CD4-positive, alpha-beta T cell treated with Interleukin-4 for 4 hours (primary cell): ENCODE measurements around the gene ROBO3.

Experiments used
- DNase-seq: peaks from one replicate; pipeline ENCODE4 v3.0.0-alpha.2; 2020

ROBO3 gene

DNA sequence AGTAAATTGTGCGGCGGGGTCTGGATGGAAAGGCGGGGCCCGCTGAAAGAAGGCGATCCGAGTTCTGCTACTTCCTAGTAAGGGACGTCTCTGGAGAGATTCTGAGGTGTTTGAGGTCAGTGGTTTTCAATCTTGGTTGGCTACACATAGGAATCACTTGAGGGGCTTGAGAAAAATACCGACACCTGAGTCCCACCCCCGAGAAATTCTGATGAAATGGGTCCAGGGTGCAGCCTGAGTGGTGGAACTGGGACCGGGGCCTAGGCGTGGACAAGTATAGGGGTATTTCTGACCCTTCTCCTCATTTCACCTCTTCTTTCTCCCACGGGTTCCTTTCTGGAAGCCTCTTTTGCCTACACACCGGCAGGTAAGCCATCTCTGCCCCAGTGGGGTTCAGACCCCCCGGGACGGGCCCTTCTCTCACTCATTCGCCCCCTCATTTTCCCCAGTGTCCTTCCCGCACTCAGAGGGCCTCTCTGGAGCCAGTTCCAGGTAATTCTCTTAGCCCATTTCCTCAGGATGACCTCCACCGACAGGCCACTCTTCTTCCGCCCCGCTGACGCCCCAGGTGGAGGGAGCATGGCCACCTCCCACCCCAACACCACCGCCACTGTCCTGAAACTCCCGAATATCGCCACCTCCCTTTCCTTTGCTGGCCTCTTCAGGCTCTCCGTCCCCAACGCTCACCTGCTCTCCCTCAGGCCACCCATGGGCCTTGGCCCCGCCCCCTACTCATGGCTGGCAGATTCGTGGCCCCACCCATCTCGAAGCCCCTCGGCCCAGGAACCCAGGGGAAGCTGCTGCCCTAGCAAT, 11.8 kb downstream of the ROBO3 start:
- DNase-seq = no peak

DNA sequence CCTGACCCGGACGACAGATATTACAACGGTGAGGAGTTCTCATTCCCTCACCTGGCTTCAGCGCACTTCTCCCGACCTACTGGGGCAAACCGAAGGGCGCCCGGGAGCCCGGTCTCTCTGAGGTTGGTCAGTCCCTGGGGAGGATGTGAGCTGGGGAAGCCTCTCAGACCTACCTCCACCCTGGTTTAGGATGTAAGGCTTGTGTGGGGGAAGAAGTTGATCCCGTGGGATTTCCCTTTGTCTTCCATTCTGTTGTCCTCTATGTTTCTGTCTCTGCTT, 12.3 kb downstream of the ROBO3 start:
- DNase-seq = no peak

DNA sequence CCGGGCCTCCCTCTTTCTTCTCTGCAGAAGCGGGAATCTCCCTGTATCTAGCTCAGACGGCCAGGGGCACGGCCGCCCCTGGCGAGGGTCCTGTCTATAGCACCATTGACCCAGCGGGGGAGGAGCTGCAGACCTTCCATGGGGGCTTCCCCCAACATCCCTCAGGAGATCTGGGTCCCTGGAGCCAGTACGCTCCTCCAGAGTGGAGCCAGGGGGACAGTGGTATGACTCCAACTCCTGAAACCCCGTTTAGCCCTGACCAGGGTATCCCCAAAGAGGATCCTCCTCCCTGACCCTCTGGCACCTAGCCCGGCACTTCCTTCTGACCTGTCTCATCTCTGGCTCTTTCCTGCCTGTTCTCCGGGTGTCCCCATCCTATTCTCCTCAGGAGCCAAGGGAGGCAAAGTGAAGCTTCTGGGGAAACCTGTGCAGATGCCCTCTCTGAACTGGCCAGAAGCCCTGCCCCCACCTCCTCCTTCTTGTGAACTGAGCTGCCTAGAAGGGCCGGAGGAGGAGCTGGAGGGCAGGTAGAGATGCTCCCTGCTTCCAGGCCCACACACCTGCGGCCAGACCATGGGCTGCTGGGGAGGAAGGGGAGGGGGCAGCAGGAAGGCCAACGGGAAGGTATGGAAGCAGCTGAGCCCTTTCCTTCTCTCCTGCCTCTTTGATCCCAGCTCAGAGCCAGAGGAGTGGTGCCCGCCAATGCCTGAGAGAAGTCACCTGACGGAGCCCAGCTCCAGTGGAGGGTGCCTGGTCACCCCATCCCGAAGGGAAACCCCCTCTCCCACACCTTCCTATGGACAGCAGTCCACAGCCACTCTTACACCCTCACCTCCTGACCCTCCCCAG, 12.9 kb downstream of the ROBO3 start:
- DNase-seq = no peak

DNA sequence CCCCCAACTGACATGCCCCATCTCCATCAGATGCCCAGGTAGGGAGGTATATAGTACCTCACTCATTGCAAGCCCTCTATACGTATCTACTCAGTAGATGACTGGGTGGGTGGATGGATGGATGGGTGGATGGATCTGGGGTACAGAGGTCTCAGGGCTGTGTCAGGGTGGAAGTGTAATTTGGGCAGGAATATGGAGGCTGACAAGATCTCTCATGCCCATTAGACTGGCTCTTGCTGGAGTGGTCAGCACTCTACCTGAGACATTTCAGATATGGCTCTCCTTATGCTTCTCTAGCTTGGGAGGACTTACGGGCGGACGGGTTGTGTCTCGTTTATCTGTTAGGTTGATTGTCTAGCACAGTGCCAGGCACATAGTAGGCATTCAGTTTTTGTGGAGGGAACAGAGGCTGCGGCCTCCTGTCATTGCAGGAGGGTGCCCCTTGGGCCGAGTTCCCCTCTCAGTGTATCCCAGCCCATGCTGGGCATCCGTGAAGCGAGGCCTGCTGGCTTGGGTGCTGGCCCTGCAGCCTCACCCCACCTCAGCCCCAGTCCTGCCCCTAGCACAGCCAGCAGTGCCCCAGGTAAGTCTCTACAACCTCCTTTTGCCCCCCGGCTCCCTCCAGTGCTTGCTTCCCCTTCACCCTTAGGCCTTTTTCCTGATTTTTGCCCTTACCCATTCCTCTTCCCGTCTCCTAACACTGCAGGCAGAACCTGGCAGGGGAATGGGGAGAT, 13.7 kb downstream of the ROBO3 start:
- DNase-seq = no peak

DNA sequence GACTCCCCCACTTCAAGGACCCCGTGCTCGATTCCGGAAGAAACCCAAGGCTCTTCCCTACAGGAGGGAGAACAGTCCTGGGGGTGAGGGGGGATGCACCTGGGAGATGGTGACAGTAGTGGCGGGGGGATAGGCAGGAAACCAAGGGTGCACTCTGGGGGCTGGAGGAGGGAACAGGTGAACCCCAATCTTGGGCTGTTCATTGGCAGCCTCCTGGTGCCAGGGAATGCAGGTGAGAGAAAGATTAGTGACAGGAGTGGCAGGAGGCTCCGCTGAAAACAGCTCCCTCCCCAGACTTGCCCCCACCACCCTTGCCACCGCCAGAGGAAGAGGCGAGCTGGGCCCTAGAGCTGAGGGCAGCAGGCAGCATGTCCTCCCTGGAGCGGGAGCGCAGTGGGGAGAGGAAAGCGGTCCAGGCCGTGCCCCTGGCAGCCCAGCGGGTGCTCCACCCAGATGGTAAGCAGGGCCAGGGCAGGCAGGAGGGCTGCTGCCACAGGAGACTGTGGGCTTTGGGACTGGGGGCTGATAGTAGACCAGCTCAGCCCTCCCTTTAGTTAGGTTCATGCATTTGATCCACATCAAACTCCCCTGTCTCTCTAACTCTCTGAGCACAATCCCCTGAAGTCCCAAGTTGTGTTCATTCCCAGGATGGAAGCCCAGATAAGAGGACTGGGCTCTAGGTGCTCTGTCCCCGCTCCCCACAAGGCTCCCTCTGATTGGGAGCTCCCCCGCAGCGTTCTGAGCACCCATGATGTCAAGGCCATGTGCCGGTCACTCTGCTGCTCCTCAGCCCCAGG, 14.5 kb downstream of the ROBO3 start:
- DNase-seq = no peak

DNA sequence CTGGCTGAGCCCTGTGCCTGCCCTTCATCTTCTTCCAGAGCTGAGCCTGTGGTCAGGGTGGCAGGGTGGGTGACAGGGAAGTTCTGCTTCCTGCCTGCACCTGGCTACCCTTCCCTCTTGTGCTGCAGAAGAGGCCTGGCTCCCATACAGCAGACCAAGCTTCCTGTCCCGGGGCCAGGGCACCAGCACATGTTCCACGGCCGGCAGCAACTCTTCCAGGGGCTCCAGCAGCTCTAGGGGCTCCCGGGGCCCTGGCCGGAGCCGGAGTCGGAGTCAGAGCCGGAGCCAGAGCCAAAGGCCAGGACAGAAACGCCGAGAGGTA, 15.0 kb downstream of the ROBO3 start:
- no peak for DNase-seq

DNA sequence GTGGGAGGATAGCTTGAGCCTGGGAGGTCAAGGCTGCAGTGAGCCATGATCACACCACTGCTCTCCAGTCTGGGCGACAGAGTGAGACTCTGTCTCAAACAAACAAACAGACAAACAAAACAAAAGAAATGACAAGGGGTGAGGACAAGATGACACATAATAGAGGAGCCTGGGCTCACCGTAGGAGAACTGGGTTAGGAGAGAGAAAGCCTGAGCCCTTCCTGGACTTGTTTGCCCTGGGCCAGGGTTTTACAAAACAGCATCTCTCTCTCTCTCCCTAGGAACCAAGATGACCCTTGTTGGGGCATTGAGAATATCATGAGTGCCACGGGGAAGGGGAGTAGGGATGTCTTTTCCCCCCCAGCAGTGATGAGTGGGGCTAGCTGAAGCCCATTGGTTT, 15.7 kb downstream of the ROBO3 start:
- DNase-seq = no peak

DNA sequence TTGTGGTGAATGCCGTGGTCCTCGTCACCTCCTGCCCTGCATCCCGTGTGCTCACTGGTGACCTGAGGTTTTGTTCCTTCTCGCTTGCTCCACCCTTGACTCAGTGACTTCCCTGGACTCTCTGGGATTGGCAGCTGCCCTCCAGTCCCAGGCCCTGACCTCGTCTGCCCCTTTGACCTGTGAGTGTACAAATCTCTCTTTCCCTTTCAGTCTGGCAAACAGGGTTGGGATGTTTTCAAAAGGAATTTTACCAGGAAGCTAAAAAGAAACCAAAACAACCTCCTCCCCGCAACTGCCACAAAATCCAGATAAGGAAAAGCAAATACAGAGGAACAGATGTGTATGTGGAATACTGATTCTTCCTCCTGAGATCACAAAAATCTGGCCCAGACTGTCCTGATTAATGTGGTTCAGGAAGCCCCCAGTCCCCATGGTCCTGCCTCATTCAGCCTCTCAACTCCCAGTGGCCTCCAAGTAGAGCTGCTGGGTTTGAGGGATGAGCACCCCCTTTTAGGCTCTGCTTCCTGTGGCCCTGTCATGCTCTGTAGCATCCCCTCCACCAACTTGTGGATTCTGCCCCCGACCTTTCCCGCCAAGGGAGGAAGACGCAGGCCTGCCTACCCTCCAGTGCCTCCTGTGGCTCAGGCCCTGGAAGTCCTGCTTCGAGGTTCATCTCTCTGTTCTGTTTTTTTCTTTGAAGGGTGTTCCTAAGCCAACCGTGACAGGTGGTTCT, 17.3 kb downstream of the ROBO3 start:
- DNase-seq = no peak

DNA sequence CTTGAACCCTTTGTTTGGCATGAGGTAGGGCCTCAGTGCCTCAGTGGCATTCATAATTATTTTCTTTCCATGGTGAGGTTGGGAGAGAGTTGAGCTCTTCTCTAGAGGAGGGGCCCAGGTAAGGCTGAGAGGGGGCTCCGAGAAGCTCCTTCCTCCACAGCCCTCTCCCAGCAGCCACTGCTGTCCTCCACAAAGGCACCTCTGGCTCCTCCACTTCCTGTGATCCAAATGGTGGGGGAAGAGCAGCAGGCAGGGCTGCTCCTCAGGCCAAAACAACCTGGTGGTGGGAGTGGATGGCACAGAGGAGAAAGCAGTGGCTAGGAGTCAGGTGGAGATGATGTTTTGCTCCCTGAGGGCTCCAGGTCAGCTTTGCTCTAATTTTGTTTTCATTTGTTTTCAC, 19.1 kb downstream of the ROBO3 start:
- no peak for DNase-seq

DNA sequence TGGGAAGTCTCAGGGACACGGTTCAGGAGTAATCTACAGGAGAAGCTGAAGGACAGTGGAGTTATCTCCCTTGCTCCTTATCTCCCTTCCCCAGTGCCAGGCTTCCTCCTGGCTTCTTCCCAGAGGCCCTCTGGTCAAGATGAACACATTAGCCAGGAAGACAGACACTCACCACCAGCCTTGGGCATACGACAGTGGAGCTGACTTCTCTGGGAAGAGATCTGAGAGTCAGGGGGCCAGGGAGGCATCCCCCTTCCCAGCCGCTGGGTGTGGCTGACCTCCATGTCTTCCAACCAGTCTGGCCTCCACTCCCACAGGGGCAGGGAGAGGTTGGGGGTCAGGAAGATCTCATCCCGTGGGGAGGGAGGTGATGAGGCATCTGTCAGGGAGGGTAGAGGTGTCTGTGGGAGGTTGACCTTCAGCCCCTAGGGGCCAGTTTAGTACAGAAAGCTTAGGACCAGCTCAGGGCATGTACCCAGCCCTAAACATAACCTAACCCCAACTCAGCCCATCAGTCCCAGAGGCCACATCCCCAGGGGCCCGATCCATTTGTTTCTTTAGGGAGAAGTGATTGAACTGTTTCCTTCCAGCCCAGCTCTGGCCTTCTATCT, 19.7 kb downstream of the ROBO3 start:
- no peak for DNase-seq

DNA sequence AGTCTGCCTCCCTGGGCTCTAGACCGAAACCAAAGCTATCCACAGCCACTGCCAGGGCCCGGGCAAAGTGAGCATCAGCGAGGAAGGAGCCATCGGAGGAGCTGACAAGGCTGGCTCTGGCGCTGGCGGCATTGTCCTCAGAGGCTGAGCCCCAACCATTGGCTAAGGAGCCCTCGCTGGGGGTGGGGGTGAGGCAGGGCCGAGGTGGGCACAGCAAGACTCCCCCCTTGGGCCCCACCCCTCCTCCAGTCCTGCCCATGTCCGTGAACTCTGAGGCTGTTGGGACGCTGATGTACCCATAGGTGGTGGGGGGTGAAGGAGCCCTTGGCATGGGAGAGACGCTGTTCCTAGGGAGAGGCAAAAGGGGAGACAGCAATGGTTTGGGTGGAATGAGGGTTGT, 21.2 kb downstream of the ROBO3 start:
- no peak for DNase-seq

DNA sequence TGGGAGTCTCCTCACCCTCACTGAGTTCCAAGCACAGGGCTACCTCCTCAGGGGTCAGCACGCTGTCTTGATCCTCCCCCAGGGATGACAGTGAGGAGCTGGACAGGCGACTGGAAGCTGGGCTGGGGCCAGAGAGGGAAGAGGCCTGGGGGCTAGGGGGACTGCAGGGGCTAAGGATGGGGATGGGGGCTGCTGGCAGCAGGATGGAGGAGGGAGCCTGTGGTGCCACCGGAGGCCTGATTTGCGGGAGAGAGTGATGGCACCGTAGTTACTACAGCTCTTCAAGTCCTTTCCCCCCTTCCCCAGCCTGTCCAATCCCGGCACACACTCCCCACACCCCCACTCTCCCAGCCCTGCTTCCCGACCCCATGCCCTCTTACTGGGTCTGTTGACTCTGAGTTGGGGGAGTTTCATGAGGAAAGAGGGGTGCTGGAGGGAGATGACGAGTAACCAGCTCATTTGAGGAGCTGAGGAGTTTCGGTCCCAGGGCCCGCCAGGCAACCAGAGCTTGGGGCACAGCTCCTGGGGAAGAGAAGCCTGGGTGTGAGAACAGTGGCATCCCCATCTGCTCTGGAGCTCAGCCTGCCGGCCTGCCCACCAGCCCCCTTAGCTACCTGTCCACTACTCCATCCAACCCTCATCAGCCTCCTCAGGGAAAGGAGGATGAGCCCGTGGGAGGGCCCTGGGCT, 21.9 kb downstream of the ROBO3 start:
- DNase-seq = no peak

DNA sequence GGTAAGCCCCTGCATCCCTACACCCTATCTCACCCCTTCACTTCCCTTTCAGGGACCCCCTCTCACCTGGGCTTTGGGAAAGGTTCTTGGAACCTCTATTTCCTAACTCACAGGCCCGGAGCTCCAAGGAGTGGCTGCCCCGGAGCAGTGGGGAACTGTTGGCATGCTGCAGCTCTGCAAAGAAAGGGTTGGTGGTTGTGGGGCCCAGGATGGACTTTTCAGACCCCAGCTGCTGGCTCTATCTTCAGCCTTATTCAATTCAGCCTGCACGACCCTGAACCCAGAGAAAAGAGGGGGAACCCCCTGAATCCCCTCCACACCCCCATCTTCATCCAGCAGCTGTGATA, 22.4 kb downstream of the ROBO3 start:
- DNase-seq = no peak

DNA sequence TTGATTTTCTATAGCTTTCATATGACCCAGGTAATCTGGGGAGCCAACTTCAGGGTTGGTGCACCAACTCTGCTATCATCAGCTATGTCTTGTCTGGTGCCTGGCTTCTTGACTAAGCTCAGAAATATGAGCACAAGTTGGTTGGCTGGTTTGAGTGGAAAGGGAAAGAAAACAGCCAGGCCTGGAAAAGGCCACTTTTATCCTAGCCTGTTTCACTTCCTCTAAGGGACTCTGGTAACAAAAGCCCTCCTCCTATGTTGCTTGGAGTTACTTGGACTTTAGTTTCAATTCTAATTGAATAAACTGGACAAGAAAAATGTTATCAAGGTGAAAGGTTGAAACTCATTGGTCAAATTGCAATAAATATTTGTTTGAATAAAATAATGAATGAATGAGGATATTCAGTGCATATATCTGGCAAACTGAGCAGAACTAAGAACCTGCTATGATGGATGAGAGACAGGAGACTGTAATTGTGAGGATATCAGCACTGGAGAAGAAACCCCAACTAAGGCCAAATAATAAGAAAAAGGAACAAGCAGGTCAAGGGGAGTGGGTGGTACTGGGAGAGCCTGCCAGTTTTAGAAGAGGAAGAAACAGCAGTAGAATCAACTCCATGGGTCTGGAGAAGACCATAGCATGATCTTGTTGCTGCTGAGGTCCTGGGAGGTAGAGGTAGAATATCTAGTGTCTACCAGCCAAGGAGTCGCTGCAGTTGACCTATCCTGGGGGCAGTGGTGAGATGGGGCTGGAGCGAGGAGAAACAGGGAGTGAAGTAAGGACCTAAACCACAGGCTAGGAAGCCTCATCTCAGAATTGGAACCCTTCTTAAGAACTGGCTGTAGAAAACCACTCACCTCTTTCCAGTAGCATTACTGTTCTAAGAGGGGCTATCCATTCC, 24.2 kb downstream of the ROBO3 start:
- DNase-seq = no peak

DNA sequence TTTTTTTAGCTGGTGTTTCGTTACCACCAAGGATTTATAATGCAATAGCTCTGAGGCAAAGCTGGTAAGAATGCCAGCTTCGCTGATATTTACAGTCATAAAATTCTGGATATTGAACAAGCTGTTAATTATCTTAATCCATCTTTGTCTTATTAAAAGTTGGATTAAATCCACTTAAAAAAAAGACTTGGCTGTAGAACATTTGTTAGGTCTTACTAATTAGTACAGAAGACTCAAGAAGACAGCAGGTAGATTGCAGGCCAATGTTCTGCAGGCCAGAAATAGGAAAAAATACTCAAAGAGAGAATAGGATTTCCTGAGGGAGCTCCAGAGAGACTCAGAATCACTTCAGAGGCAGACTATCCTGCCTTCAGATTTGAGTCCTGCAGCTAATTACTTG, 24.9 kb downstream of the ROBO3 start:
- no peak for DNase-seq

DNA sequence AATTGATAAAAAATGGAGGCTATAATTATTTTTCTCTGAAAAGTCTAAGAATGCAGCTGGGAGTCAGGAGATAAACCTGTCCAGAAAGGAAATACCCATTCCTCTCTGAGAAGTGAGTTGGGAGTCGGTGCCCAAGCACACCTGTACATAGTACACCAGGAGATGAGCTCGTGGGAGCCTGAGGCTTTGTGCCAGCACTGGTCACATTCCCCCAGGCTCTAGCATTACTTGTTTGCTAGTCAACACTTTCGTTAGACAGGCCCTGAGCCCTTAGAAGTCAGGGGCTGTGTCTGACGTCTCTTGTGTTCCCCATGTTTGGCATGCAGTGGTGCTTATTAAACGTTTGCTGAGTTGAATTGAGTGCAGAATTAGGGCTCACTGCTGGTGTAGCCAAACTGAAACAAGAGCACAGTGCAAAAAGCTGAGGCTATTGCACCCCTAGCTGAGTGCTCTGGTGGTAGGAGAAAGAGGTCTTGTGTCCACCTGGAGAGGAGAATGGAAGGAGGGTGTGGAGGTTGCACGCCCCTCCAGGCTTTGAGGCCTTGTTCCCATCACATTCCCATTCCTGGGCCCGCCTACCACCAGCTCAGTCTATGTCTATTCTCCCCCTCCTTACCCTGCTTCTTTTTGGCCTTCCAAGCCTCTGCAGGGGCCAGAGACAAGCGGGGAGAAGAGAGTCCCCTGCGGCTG, 25.6 kb downstream of the ROBO3 start:
- no peak for DNase-seq

DNA sequence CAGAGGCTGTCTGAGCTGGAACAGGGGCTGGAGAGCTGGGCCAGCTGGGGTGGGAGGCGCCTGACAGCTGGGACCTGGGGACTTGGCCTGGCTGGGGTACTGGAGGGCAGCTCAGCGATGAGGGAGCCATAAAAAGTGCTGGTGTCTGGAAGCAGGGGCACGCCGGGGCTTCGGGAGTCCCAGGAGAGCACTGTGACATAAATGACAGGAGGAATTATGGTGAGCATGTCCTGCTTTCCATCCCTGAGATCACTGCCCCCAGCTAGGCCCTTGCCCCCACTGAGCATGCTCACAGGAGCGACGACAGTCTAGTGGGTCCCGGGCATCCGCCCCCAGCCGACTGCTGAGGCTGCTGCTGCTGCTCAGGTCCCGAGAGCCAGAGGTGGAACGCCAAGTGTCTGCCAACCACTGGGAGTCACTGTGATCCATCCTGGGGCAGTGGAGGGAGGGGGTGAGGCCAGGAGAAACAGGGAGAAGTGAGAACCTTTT, 26.2 kb downstream of the ROBO3 start:
- DNase-seq = no peak

DNA sequence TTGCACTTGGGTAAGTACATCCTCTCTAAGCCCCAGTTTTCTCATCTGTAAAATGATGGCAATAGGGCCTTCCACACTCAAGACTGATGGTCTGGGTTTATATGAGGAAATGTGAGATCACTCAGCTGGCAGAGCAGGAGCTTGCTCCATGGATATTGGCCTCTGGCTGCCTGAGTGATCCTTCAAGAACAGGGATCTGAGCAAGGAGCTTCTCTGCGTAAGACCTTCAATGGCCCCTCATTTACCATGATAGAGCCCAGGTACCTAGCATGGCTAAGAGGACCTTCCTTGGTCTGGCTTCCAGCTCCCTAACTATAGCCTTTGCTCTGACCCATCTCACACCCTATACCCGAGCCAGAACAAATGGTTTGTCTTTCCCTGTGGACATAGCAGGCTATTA, 26.9 kb downstream of the ROBO3 start:
- DNase-seq = no peak

DNA sequence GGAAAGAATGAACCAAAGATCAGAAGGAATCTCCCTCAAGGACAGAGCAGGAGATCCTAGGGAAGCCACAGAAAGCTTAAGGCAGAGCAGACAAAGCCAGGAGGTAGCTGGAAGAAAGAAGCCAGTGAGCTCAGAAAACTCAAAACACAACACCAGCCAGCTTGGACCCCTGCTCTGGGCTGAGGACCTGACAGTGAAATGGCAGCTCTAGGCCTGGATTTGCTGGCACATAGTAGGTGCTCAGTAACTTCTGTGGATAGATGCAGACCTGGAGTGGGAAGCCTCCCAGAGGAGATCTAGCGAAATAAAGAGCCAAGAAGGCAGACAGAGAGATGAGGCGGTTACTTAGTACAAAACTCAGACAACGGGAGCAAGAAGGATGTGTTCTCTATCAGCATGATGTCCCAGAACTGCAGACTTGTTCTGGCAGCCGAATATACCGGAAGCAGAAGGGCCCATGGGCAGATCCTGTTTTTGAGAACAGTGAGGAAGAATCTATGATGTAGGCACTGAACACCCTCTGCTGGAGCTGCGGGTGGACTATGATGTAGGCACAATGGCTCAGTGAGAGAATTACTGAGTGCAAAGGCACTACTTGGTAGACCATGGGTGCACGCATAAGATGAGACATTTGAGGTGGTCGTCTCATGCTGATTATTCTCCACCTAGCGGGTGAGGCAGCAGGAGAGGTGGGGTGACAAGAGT, 27.7 kb downstream of the ROBO3 start:
- DNase-seq = no peak
